ENCODE data around the gene IL4R.

IL4R gene

DNA sequence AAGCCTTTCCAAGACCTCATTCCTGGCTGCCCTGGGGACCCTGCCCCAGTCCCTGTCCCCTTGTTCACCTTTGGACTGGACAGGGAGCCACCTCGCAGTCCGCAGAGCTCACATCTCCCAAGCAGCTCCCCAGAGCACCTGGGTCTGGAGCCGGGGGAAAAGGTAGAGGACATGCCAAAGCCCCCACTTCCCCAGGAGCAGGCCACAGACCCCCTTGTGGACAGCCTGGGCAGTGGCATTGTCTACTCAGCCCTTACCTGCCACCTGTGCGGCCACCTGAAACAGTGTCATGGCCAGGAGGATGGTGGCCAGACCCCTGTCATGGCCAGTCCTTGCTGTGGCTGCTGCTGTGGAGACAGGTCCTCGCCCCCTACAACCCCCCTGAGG lies 49.5 kb downstream of the IL4R start:
- no peak for DNase-seq

GRCh38 chr16:27363797-27364196 lies 50.0 kb downstream of the IL4R start:
- no peak for DNase-seq

GRCh38 chr16:27364493-27365141 lies 50.8 kb downstream of the IL4R start:
- DNase-seq: no peak

- peak; percentile 66 for DNase-seq
These were observed 51.6 kb downstream of the IL4R start for GRCh38 chr16:27365142-27366089.

GRCh38 chr16:27366687-27367460 lies 53.1 kb downstream of the IL4R start:
- DNase-seq: no peak

DNA sequence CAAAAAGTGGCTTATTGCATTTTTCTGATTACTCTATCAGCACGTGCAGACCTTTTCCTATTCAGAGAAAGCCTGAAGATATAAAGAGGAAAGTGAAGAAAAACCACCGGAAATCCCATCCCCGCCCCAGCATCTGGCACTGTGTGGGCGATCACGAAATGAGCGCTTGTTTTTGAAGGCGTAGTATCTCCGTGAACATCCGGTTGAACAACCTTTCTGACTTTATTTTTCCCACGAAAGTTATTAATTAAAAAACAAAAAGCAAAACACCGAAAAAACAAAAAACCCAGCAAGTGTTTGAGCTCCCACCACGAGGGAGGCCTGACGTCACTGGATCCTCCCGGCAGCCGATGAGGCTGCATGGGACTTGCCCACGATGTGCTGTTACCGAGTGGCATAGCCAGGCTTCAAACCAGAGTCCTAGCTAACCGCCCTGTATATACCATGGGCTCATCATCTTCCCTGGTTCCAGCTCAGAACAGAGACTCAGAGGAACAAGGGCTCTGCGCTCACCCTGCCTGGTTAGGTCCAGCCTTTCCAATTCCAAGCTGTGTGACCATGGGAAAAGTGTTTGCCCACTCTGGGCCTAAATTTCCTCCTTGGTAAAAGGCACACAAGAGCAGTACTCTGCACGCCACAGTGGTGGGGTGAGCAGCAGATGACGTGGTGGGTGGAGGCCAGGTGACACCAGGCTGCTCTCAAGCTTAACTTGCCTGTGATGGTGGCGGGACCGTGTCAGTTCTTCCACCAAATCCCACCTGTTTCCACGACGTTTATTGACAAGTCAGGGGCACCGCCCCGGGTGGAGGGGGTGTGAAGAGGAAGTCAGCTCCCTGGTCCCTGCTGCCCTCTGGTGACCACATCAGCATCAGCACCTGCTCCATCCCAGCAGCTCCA lies 53.9 kb downstream of the IL4R start:
- peak; percentile 35 for DNase-seq

- no peak for DNase-seq
These were observed 54.6 kb downstream of the IL4R start for GRCh38 chr16:27368358-27368722.

- DNase-seq: peak; percentile 89
These were observed 56.0 kb downstream of the IL4R start for GRCh38 chr16:27369806-27370205.

GRCh38 chr16:27370318-27370717 lies 56.5 kb downstream of the IL4R start:
- peak; percentile 4 for DNase-seq

- DNase-seq: no peak
These were observed 59.5 kb downstream of the IL4R start for GRCh38 chr16:27373312-27373711.

DNA sequence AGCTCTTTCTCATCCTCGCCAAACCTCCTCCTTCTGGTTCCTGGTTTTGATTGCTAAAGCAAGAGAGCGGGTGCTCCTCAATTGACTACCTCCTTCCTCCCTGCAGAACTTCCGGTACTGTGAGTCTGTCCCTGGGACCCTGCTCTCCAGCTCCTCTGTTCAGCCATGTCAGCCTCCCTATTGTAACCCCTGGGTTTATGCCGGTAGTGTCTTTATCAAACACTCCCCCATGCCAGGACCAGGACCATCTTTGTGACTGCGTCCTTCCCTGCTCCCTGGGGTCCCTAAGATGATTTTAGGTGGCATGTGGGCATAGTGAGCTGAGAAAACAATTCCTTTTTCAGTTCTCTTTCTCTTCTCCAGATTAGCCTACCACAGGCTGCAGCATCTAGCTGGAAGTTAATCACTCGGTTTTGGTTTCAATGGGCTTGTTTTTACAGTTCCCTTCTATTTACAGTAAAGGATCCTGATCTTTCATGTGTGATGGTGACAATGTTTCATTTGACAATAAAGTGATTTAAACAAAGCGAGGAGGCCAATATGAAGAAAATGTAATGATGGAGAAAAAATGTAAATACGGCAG lies 60.5 kb downstream of the IL4R start:
- no peak for DNase-seq

DNA sequence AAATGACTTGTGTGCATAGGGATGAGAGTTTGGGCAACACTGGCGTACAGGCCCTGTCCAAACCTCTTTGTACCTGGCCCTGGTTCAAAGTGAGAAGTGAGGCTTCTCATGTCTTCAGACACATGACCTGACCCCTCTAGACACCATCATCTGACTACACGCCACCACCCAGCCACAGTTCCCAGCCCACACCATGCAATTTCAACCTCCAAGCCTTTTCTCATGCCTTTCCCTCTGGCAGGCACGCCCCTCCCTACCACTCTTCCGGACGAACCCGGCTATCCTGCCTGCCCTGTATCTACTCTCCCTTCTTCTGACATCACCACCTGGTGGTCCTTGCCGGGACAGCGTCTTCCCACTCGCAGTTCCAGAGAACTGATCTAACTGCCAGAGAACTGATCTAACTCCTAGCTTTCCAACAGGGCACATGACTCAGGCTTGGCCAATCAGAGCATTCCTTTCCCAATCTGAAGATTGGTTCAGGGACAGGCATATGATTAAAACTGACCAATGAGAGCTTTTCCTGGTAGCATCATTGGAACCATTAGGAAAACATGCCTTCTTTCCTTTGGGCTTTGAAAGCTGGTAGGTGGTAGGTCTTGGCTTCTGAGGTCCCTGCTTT lies 61.1 kb downstream of the IL4R start:
- DNase-seq: peak; percentile 72

DNA sequence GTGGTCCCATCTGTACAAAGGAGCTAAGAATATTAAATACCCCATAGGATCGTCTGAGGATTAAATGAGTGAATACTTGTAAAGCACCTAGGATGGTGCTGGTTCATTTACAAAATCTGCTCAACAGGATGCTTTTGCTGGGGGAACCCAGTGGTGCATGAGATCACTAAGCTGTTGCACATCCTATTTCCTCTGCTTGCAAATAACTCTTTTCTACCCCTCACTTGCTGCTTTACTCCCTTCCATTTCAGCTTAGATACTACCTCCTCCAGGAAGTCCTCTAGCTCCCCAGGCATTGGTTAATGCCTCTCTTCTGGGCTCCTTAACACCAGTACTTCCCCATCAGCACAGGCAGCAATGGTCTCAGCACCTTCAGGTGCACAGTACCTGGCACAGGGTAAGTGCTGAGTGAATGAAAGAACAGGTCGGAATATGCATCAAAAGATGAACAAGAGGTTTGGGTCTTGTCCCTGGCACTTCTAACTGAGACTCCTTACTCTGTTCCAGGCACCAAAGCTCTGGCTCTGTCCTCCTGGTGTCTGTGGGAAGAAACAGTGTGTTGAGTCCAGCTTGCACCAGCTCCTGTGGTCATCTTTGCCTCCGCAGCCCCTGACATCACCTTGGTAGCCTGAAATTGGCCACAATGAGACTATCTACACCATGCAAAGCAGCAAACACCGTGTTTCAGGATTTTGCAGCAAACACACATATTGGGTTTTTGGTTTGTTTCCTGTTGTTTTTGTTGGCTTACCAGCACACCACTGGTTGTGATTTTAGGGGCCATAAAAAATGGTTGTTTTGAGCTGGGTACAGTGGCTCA lies 64.1 kb downstream of the IL4R start:
- DNase-seq: no peak

GRCh38 chr16:27378871-27379481 lies 65.2 kb downstream of the IL4R start:
- no peak for DNase-seq

DNA sequence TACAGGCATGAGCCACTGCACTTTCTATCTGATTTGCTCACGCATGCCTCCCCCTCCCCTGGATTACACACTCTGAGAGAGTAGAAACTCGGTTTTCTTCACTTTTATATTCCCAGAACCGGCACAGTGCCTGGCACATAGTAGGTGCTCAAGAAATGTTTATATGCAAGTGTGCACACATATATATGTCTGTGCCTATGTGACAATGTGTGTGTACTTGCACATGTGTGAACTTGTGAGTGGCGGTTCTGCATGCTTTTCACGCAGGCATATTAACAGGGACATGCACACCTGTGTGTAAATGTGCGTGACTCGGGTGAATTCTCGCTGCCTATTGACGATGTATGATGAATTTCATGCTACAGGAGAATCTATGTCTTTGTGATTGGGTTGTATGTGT lies 66.1 kb downstream of the IL4R start:
- DNase-seq: no peak

DNA sequence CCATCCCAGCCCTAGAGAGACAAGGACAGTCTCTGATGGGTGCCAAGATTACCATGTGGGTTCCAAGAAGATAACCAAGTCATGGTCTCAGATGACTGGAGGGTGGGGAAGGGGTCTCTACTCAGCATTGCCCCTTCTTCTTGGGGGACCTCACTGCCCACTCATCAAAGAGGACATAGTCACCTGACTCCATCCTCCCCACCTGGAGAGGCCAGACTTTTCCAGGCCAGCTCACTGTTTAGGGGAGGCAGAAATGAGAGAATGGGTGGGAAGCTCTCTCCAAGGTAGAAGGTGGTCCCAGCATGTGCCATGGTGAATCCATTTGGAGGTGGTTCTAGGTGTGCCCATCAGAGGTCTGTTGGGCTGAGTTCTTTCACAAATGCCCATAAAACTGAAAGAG lies 67.5 kb downstream of the IL4R start:
- DNase-seq: no peak

DNA sequence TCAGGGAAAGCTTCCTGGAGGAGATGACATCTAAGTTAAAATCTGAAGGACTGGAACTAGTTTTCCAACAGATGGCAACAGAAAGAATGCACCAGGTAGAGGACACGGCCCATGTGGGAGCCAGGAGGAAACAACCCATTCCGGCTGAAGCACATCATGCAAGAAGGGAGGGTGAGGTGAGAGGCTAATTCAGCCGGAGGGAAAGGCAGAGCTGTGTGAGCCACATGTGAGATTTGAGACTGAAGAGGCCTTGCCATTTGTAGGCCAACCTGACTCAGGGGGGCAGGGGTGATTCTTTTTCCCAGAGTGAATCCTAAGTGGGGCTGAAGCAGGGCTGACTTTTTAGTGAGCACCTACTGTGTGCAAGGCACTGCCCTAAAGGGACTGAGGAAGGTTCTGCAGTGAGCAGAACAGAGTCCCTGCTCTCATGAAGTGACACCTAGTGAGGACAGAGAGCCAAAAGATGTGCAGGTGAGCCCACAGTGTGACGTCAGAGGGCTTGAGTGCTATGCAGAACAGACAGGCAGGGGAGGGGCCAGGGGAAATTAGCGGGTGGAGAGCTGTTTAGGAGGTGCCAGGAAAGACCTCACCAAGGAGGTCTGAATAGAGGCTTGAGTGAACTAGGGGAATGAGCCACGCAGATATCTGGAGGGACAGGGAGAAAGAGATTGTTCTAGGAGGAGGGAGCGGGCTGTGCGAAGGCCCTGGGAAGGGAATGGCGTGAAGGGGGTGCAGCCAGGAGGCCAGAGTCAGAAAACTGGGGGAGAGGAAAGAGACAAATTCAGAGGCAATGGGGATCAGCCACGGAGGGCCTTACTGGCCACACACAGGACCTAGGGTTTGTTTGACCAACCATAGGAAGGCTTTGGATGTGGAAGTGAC lies 68.4 kb downstream of the IL4R start:
- no peak for DNase-seq

DNA sequence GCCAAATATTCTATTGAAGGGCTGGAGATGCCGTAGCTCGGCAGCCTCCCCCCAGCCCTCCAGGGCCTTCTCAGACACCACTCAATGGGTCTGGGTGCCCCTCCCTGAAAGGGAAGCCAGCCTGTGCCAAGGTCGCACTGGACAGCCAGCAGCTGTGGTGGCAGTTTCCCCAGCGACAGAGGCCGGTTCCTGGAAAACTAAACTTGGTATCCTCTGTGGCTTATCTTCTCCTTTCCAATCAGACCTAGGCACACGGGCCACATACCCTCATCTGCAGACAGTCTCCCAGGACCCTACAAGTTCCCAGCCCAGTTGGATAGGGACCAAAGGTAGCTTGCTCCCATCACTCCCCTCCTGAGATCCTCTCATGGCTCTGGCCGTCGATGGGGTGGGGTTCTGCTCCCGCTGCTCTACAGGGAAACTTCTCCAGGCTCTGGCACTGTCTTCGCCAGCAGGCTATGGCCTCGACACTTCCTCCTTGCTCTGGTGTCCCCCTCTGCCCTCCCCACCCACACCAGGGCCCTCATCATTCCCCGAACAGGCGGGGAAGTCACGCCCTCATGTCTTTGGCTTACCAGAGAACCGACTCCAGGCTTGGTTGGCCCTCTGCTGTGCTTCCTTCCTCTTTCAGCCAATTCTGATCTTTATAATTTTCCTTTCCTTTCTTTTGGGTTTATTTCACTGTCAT lies 69.9 kb downstream of the IL4R start:
- DNase-seq: no peak

DNA sequence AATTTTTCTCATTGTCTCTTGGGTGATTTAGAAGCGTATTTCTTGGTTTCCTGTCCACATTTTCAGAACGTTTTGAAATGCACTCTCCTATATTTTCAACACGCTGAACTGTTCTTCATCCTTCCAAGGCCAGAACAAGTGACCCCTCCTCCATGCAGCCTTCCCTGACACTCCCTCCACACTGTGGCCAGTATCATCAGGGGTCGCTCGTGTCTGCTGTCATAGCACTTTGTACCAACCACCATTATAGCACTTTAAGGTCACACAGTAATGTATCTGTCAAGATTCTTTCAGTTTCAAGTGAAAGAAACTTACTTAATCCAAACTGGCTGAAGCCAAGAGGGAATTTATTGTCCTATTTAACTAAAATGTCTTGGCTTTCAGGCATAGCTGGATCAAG lies 70.7 kb downstream of the IL4R start:
- DNase-seq: no peak
